T-helper 2 cell treated with Interferon-gamma antibody and Interleukin-4, amounts not matched to agents 100 ng/mL and 5 ng/mL, for 36 hours (primary cell): ENCODE data around the gene HOXA10. TPM values are rescaled to one million over a fixed set of nuclear protein-coding genes. Genes with fewer than 3 reads are reported as not detected.

Source experiments
- intact Hi-C: fragments of 100-400 bp; cut with micrococcal nuclease; formaldehyde crosslinking; loops from one replicate; pipeline ENCODE4 v1.15.1; 2023
- total RNA-seq: library from RNA; stranded (reverse); gene quantifications from 2 replicates; pipeline ENCODE4 v1.2.3, GENCODE V29; 2022

Gene HOXA10
- total RNA-seq, 1 donor from 2014 or later: not detected

GRCh38 chr7:27191833-27192545, 17.9 kb upstream of the HOXA10 start:
- intact Hi-C loops: no loop called here

GRCh38 chr7:27191161-27191731, 17.1 kb upstream of the HOXA10 start:
- intact Hi-C loops: no loop called here

GRCh38 chr7:27189997-27190748, 16.1 kb upstream of the HOXA10 start:
- intact Hi-C loops: no loop called here

- intact Hi-C loops: no loop called here
Observed at GRCh38 chr7:27189295-27189996, 15.3 kb upstream of the HOXA10 start.

GRCh38 chr7:27188386-27189294, 14.5 kb upstream of the HOXA10 start:
- intact Hi-C loops: no loop called here

- intact Hi-C loops: no loop called here
Observed at GRCh38 chr7:27187475-27188385, 13.6 kb upstream of the HOXA10 start.

GRCh38 chr7:27186668-27187474, 12.8 kb upstream of the HOXA10 start:
- intact Hi-C loops: loop anchor here (1.0 kb wide), 1 partner anchor 7 kb away; no protein-coding TSS in a partner anchor

GRCh38 chr7:27185854-27186667, 11.9 kb upstream of the HOXA10 start:
- intact Hi-C loops: loop anchor here (1.0 to 2.0 kb wide), 4 partner anchors 8 to 29 kb away; partner anchors contain the start of gene HOXA7

GRCh38 chr7:27185013-27185853, 11.1 kb upstream of the HOXA10 start, which contains the start of gene HOXA11:
Gene HOXA11 (minus strand): TSS chr7:27185232. CDS start chr7:27185144, 88 bp downstream.
- intact Hi-C loops: loop anchor here (2.0 kb wide), 3 partner anchors 16 to 28 kb away; partner anchors contain the start of gene HOXA7

- intact Hi-C loops: loop anchor here (2.0 kb wide), 3 partner anchors 16 to 28 kb away; partner anchors contain the start of gene HOXA7
Observed at GRCh38 chr7:27184337-27185012, 10.4 kb upstream of the HOXA10 start.

- intact Hi-C loops: loop anchor here (2.0 kb wide), 3 partner anchors 15 to 27 kb away; partner anchors contain the start of gene HOXA7
Observed at GRCh38 chr7:27183682-27184336, 9.7 kb upstream of the HOXA10 start.

- intact Hi-C loops: no loop called here
Observed at GRCh38 chr7:27182861-27183681, 9.0 kb upstream of the HOXA10 start.

GRCh38 chr7:27182285-27182841, 8.2 kb upstream of the HOXA10 start:
- intact Hi-C loops: no loop called here

- intact Hi-C loops: no loop called here
Observed at GRCh38 chr7:27181795-27182275, 7.7 kb upstream of the HOXA10 start.
